Measurements from ENCODE around the gene ZNF274.
"Not testable (repeated sequence)": the region's sequence is repeated elsewhere in the genome, so short reads cannot be mapped to it uniquely, and the experiment has no call there.

ZNF274 gene

DNA sequence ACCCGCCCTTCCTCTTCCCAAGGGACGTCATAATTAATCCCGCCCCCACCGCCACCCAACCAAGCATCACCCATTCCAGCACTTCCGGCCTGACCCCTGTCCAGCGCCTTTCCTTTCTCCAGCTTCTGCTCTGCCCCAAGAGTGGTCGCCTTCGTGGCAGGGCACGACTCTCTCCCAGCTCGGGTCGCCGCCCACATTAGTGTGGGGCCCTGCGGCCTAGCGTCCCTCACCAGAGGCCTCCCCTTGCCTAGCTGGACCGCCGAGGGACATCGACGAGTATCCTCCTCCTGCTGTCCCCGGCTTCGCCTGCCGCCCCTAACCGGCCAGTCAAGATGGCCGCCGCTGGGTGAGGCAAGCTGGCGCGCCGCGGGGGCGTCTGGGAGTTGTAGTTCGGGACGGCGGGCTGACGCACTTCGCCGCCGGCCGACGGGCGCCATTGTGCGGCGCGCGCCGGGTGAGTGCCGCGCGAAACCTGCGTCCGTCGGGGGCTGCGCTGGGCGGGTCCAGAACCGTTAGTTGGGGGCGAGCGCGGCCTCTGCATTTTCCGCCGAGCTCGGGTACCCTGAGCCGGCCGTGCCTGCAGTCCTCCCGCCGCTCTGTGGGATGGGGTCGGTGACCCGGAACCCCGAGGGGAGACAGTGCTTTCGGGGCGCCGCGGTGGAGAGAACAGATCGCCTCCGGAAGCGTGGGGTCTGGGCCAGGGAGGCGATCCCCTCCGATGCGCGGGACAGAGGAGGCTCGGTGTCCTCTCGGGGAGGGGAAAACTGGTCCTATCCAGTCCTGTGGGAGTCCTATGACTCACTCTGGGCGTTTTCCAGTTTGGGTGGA is at the start of gene ZNF274:
ZNF274 (plus strand) TSS at position 73 of the 828 bp plus-strand sequence. CDS start 905 bp downstream, outside the sequence.
- no peak within 1 kb of the TSS for H3K4me3 ChIP-seq (IDR thresholded peaks at IDR 0.05; ENCODE audit: insufficient read depth, low read depth, low read length)
- H3K4me1 ChIP-seq (ENCODE audit: low read depth, poor library complexity, severe bottlenecking) = no peaks in the 10 kb centered on the region
- no peak for TF ChIP-seq CTCF (conservative IDR thresholded peaks at IDR 0.05; ENCODE audit: low read depth, low read length)
- H4K20me1 ChIP-seq (ENCODE audit: insufficient read depth) = no peaks in the 10 kb centered on the region
- peaks cover 14% of the 10 kb centered on the region; the same call in 1 of the 2 replicates for H3K36me3 ChIP-seq (ENCODE audit: insufficient read depth)
- H3K9ac ChIP-seq = peak within 1 kb of the TSS; percentile 91
- peak within 1 kb of the TSS; percentile 96 for H3K27ac ChIP-seq
- peak within 1 kb of the TSS; percentile 94 for H2AFZ ChIP-seq (ENCODE audit: low read depth)
- no peaks in the 10 kb centered on the region for H3K27me3 ChIP-seq (ENCODE audit: insufficient read depth, low read depth)
- H3K79me2 ChIP-seq (ENCODE audit: insufficient read depth, low read depth) = 0 out of 2 replicates have a peak, but pooled peaks cover 4% of the 10 kb centered on the region
- H3K4me2 ChIP-seq = peak within 1 kb of the TSS; percentile 61

GRCh38 chr19:58134244-58134643 is 48.6 kb upstream of the ZNF274 start:
- no peak for TF ChIP-seq CTCF (conservative IDR thresholded peaks at IDR 0.05; ENCODE audit: low read depth, low read length)
- Histone ChIP-seq H3K79me2 (ENCODE audit: insufficient read depth, low read depth) (no peaks in the 10 kb centered on the region), H3K27me3 (ENCODE audit: insufficient read depth, low read depth) (no peaks in the 10 kb centered on the region), H2AFZ (ENCODE audit: low read depth) (no peak overlapping the region), H3K36me3 (ENCODE audit: insufficient read depth) (peaks cover 12% of the 10 kb centered on the region; the same call in 1 of the 2 replicates), H3K4me1 (ENCODE audit: low read depth, poor library complexity, severe bottlenecking) (no peaks in the 10 kb centered on the region), H4K20me1 (ENCODE audit: insufficient read depth) (no peaks in the 10 kb centered on the region), H3K27ac (no peak overlapping the region), H3K9ac (no peak overlapping the region), H3K4me3 (IDR thresholded peaks at IDR 0.05; ENCODE audit: insufficient read depth, low read depth, low read length) (no peak overlapping the region), H3K4me2 (no peak overlapping the region)

DNA sequence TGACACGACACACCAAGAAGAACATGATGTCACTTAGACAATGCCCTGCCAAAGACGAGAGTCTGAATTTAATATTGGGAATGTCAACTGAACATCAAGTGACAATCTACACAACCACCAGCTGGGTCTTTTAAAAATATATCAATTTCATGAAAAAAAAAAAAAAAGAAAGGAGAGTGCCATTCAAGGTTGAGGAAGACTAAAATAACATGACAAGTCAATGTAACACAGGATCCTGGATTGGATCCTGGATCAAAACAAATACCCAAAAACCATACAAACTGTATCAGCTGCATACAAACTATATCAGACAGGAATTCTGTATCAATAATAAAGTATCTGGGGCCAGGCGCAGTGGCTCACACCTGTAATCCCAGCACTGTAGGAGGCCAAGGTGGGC is 37.0 kb upstream of the ZNF274 start:
- no peak for TF ChIP-seq CTCF (conservative IDR thresholded peaks at IDR 0.05; ENCODE audit: low read depth, low read length)
- no peaks in the 10 kb centered on the region for H3K79me2 ChIP-seq (ENCODE audit: insufficient read depth, low read depth)
- H3K4me1 ChIP-seq (ENCODE audit: low read depth, poor library complexity, severe bottlenecking) = peaks cover 1% of the 10 kb centered on the region
- H3K36me3 ChIP-seq (ENCODE audit: insufficient read depth) = no peaks in the 10 kb centered on the region
- no peak overlapping the region for H3K4me2 ChIP-seq
- no peak overlapping the region for H3K4me3 ChIP-seq (IDR thresholded peaks at IDR 0.05; ENCODE audit: insufficient read depth, low read depth, low read length)
- no peak overlapping the region for H3K9ac ChIP-seq
- no peaks in the 10 kb centered on the region for H3K27me3 ChIP-seq (ENCODE audit: insufficient read depth, low read depth)
- no peak overlapping the region for H3K27ac ChIP-seq
- H4K20me1 ChIP-seq (ENCODE audit: insufficient read depth) = no peaks in the 10 kb centered on the region
- no peak overlapping the region for H2AFZ ChIP-seq (ENCODE audit: low read depth)

- H3K79me2 ChIP-seq (ENCODE audit: insufficient read depth, low read depth); H3K4me3 ChIP-seq (IDR thresholded peaks at IDR 0.05; ENCODE audit: insufficient read depth, low read depth, low read length); H2AFZ ChIP-seq (ENCODE audit: low read depth); H3K36me3 ChIP-seq (ENCODE audit: insufficient read depth); H4K20me1 ChIP-seq (ENCODE audit: insufficient read depth); H3K9ac ChIP-seq; H3K27me3 ChIP-seq (ENCODE audit: insufficient read depth, low read depth); H3K27ac ChIP-seq; H3K4me2 ChIP-seq; H3K4me1 ChIP-seq (ENCODE audit: low read depth, poor library complexity, severe bottlenecking): not testable (repeated sequence)
Measured at GRCh38 chr19:58147475-58147874, 35.4 kb upstream of the ZNF274 start.

All from KMS-11 (cell line).